GM11168 (cell line): Measurements from ENCODE around the gene RHBG.

Experiments used
- in situ Hi-C: fragments of 300-500 bp; cut with MboI; formaldehyde crosslinking; loops from one replicate; pipeline ENCODE4 v1.12.0; 2022; ENCODE audit warnings: low sequenced_read_pairs; ENCODE audit not compliant: unreplicated experiment

The RHBG gene

GRCh38 chr1:156384007-156384406, 15.0 kb downstream of the RHBG start:
- in situ Hi-C loops: loop anchor here (5.0 kb wide), 2 partner anchors 68 to 223 kb away; no protein-coding TSS in a partner anchor

GRCh38 chr1:156384658-156385057, 15.6 kb downstream of the RHBG start:
- in situ Hi-C loops: loop anchor here (5.0 kb wide), 2 partner anchors 68 to 223 kb away; no protein-coding TSS in a partner anchor

GRCh38 chr1:156385534-156386031, 16.6 kb downstream of the RHBG start:
- in situ Hi-C loops: no loop called here

- in situ Hi-C loops: no loop called here
Observed at GRCh38 chr1:156386134-156386901, 17.3 kb downstream of the RHBG start.

GRCh38 chr1:156386949-156387869, 18.2 kb downstream of the RHBG start:
- in situ Hi-C loops: no loop called here

GRCh38 chr1:156387870-156388173, 18.8 kb downstream of the RHBG start:
- in situ Hi-C loops: no loop called here

- in situ Hi-C loops: no loop called here
Observed at GRCh38 chr1:156388174-156389137, 19.4 kb downstream of the RHBG start.

GRCh38 chr1:156389311-156389710, 20.3 kb downstream of the RHBG start:
- in situ Hi-C loops: no loop called here

- in situ Hi-C loops: no loop called here
Observed at GRCh38 chr1:156390469-156391365, 21.7 kb downstream of the RHBG start.

GRCh38 chr1:156391366-156391677, 22.3 kb downstream of the RHBG start:
- in situ Hi-C loops: no loop called here

GRCh38 chr1:156391701-156392100, 22.7 kb downstream of the RHBG start:
- in situ Hi-C loops: no loop called here

- in situ Hi-C loops: no loop called here
Observed at GRCh38 chr1:156392452-156392853, 23.4 kb downstream of the RHBG start.

GRCh38 chr1:156393095-156393494, 24.1 kb downstream of the RHBG start:
- in situ Hi-C loops: no loop called here

- in situ Hi-C loops: no loop called here
Observed at GRCh38 chr1:156394082-156394481, 25.1 kb downstream of the RHBG start.

- in situ Hi-C loops: no loop called here
Observed at GRCh38 chr1:156394835-156395461, 25.9 kb downstream of the RHBG start.

- in situ Hi-C loops: no loop called here
Observed at GRCh38 chr1:156399355-156400125, 30.5 kb downstream of the RHBG start.

- in situ Hi-C loops: no loop called here
Observed at GRCh38 chr1:156400191-156400935, 31.4 kb downstream of the RHBG start.
